NCI-H774 (cell line): ENCODE results near the gene TMEM245.
A peak's percentile ranks its signal among the peaks of the same experiment; 100 is the strongest.

ENCODE experiments used
- DNase-seq: peaks from one replicate; lab custom pipeline; 2025; lab: John Stamatoyannopoulos, UW

Gene TMEM245

DNA sequence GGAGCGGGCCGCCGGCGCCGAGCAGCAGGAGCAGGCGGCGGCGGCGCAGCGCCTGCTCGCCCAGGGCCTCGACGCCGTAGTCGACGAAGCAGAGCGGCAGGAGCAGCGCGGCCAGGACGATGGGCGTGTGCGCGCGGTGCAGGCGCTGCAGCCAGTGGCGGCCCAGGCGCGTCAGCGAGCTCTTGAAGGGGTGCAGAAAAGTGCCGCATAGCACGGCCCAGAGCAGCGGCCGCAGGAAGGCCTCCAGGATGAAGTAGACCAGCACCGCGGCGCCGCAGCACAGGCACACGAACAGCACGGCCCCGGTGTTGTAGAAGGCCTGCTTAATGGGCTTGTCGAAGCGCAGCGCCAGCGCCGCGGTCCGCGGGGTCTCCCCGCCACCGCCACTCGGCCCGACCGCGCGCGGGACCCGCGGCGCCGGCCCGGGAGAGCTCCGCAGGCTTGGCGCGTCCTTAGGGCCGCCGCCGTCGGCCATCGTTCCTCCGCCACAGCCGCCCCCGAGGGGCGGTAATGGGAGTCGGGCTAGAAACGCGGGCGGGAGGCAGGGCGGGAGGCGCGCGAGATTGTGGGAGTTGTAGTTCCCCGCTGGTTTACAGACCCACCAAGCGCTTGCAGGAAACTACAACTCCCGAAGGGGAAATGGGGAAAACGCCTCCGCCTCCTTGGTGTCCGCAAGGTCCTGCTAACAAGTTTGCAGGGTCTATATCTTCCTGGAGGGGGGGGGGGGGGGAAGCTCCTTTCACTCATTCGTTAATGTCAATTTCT, at the start of gene TMEM245:
Gene TMEM245 (minus strand): TSS at position 509 of the 765 bp plus-strand sequence. CDS start 34 bp downstream, at position 475.
- peak; percentile 96 for DNase-seq

GRCh38 chr9:109168170-109168569, 48.4 kb upstream of the TMEM245 start:
- no peak for DNase-seq

DNA sequence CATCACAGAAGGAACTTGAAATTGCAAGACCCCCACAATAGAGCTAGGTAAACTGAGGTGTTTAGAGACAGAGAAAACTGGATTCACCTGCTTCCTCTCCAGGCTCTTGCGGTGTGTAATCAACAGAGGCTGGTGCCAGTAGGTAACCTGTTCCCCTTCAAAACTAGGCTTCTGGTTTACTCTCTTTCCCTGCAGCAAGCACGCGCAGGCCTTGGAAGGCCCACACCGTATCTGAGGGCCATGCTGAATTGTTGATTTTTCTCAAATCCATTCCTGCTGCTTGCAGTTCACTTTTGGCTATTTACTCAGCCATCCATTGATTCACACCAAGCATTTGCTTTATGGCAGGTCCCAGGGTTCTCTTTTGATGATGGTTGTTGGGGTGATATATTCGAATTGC, 48.0 kb upstream of the TMEM245 start:
- DNase-seq, result no peak

DNA sequence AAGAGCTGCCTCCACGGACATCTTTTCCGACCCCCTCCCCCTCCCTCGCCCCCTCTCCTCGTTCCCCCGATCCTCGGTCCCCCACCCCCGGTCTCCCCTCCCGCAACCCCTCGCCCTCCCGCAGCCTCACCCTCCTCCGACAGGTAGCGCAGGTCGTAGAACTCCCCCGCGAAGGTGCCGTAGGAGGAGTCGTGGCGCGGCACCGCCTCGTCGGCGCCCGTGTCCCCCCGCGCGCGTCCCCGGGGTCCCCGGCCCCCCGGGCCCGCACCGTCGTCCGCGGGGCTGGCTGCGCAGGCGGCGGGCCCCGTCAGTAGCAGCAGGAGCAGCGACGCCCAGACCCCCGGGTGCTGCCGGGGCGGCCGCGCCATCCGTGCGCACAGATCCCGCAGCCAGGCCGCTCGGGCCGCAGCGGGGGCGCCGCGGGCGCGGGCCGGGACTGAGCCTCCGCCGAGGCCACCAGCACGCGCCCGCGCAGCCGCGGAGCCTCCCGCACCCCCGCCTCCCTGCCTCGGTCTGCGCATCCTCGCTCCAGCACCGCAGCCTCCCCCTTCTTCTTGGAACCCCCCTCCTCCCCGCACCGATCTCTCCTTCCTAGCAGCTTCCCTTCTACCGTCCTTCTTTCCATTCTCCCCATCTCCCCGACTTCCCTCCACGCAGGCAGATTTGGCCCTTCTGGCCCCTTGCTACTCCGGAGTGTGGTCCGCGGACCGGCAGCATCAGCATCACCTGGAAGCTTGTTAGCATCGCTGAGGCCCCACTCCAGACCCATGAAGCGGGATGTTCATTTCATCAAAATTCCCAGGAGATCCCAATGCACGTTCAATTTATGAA, 47.2 kb upstream of the TMEM245 start, which contains the start of gene FRRS1L:
Gene FRRS1L (minus strand): TSS at position 479 of the 831 bp plus-strand sequence. CDS start 111 bp downstream, at position 368.
- DNase-seq, result peak; percentile 24

DNA sequence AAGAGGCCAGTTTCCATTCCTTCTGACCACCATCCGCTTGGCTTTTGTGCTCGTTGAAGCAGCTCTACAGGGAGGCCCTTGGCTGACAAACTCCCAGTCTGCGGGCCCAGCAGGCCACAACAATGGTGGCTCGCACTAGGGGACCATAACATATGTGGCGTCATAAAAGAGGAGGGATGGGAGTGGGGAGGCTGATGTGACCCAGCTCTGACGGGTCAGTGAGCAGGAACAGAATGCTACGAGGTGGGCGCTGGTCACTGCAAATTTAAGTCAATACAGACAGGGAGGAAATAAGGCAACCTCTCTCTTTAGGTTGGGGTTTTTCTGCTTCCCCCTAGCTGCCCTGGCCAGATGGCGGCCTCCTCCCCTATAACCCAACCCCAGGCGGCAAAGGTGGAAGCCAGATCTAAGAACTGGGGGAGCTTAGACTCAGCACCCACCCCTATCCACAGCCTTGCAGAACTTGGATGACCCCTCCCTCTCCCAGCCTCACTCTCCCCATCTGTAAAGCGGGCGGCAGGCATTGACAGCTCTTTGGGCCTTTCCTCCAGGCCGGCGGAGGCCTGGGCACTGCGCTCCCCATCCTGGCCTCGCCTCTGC, 46.5 kb upstream of the TMEM245 start:
- no peak for DNase-seq

DNA sequence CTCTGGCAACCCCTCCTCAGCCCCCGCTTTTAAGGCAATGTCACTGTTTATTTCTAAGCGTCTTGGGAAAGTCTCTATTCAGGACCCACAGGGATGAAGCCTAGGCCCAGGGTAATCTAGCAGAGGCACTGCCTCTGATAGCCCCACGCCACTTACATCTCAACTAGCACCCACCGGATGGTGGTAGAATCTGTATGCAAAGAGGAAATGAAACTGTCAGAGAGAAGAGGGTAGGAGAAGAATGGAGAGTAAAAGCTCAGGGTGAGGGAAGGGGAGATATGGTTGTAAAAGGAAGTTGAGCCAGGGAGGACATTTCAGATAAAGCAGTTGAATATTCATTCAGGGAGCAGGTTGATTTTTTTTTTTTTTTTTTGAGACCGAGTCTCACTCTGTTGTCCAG, 44.3 kb upstream of the TMEM245 start:
- DNase-seq, result no peak

- no peak for DNase-seq
Measured at GRCh38 chr9:109163194-109163593, 43.4 kb upstream of the TMEM245 start.

GRCh38 chr9:109162677-109163076, 42.9 kb upstream of the TMEM245 start:
- no peak for DNase-seq

GRCh38 chr9:109161471-109161870, 41.7 kb upstream of the TMEM245 start:
- no peak for DNase-seq

- no peak for DNase-seq
Measured at GRCh38 chr9:109159583-109159982, 39.8 kb upstream of the TMEM245 start.

DNA sequence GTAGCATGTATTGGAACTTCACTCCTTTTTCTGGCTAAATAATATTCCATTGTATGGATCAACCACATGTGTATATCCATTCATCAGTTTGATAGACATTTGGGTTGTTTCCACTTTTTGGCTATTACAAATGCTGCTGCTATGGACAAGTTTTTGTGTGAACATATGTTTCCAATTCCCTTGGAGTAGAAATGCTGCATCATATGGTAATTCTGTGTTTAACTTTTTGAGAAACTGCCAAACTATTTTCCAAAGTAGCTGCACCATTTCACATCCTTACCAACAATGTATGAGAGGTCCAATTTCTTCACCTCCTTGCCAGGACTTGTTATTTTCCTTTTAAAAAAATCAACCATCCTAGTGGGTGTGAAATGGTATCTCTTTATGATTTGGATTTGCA, 38.9 kb upstream of the TMEM245 start:
- no peak for DNase-seq

GRCh38 chr9:109156708-109157107, 37.0 kb upstream of the TMEM245 start:
- no peak for DNase-seq

DNA sequence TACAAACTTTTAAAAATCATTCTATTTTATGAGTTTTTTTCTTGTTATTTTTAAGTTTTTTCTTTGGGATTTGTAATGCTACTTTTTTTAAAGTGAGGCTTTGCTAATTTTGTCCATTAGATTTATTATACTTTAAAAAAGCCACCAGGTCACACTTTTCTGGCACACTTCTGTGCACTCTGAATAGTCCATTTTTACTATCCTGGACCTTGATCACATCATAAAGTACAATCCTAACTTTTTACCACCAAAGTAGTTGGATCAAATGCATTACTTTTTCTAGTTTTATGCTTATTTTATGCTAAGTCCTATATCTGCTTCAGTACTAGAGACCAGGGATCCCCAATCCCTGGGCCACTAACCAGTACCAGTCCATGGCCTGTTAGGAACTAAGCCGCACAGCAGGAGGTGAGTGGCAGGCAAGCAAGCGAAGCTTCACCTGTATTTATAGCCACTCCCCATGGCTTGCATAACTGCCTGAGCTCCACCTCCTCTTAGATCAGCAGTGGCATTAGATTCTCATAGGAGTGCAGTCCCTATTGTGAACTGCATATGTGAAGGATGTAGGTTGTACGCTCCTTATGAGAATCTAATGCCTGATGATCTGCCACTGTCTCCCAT, 31.3 kb upstream of the TMEM245 start:
- no peak for DNase-seq

DNA sequence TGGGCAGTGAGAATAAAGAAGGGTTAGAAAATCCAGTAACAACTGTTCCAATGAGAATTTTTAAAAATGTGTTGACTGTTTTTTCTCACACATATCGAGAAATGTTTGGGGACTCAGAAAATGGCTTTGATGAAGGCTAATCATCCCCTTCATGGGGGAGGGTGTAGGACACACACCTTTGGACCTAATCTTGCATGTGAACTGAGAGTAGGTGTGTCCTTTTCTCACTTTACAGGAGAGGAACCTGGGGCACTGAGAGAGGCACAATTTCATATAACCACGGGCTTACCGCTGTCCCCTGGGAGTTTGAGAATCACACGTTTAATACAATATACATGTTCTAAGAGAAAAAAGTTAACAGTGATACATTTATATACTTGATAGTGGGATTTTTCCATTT, 30.0 kb upstream of the TMEM245 start:
- DNase-seq, result no peak

DNA sequence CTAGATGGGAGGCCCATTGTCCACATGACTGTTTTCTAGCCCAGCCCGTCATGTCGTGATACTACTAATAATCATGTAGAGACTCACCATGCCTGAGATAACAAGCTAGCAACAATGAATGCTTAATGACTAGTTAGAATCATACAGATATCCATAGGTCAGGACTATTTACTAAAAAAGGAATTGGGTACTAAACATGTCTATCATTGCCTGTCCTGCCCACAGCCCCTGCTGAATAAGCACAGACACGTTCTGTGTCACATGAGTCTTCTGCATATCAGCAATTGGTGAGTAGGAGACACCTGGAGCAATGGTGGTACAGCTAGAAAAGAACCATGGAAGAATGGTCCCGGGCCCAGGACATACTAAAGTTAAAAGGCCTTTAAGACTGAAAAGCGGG, 29.3 kb upstream of the TMEM245 start:
- DNase-seq, result no peak

DNA sequence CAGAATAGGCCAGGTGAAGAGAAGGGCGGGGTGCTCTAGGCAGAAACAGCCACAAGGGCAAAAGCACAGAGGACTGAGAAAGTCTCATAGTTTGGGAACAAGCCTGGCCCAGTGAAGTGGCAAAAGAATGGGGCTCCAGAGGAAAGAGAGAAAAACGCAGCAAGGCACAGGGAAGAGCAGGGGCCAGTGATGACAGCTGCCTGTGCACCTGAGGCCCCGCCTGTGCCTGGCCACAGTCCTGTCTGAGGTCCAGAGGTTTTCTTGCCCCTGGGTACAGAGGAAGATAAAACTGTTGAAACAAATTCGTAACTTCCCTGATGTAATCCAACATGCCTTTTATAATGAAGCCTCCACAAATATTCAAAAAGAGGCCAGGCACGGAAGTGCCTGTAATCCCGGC, 25.3 kb upstream of the TMEM245 start:
- no peak for DNase-seq

- no peak for DNase-seq
Measured at GRCh38 chr9:109143881-109144562, 24.3 kb upstream of the TMEM245 start.

DNA sequence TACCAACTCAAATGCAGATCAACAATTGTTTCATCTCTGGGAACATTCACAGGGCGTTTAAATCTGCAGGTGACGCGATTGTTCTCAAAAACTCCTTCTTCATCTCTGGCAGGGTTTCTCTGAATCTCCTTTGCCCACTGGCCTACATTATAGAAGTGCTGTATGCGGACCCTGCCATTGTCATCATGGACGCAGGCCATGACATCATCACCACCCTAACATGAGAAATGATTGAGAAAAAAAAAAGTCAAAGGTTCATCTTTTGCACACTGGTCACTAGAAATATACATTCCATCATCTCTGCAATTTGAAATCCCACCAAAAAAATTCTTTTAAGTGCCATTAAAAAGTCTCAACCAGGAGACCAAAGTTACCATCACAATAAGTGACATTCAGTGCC, 21.6 kb upstream of the TMEM245 start:
- no peak for DNase-seq

GRCh38 chr9:109139851-109140250, 20.1 kb upstream of the TMEM245 start:
- DNase-seq, result no peak

GRCh38 chr9:109138421-109138820, 18.7 kb upstream of the TMEM245 start:
- DNase-seq, result no peak

- no peak for DNase-seq
Measured at GRCh38 chr9:109134167-109134578, 14.4 kb upstream of the TMEM245 start.

DNA sequence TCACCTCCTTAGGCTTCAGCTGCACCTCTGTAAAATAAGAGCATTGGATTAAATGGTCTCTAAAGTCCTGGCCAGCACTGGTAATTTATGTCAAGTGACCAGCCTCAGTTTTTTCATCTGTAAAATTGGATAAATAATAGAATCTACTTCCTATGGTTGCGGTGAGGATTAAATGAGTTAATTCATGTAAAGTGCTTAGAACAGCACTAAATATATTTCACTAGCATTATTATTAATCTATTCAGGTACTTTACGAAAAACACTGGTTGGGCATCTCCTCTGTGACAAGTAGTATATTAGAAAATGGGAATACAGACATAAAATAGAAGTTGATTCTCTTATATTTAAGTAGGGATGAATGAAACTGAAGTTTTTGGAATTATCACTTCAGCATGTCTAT, 13.8 kb upstream of the TMEM245 start:
- DNase-seq, result no peak
